ENCODE data around the gene LGALS7B.

LGALS7B gene

GRCh38 chr19:38788478-38789243 lies at the start of gene LGALS7B:
LGALS7B (plus strand) TSS chr19:38789200; CDS start chr19:38789227, 27 bp downstream.
- no peak for DNase-seq (ENCODE audit: low spot score)
- H3K27ac ChIP-seq, result peak within 1 kb of the TSS; percentile 82
- no peak for TF ChIP-seq CTCF (conservative IDR thresholded peaks at IDR 0.05; ENCODE audit: low read depth)
- POLR2A ChIA-PET (ENCODE audit: low non-redundant PET), result no interaction called here
- CTCF ChIA-PET, result no interaction called here

GRCh38 chr19:38739440-38740256 lies 49.4 kb upstream of the LGALS7B start:
- ChIA-PET CTCF (no interaction called here), POLR2A (ENCODE audit: low non-redundant PET) (no interaction called here)
- no peak for DNase-seq (ENCODE audit: low spot score)
- H3K27ac ChIP-seq, result peak overlapping the region; percentile 61
- TF ChIP-seq CTCF (conservative IDR thresholded peaks at IDR 0.05; ENCODE audit: low read depth), result no peak

GRCh38 chr19:38740257-38740592 lies 48.8 kb upstream of the LGALS7B start:
- TF ChIP-seq CTCF (conservative IDR thresholded peaks at IDR 0.05; ENCODE audit: low read depth), result no peak
- CTCF ChIA-PET, result no interaction called here
- POLR2A ChIA-PET (ENCODE audit: low non-redundant PET), result no interaction called here
- DNase-seq (ENCODE audit: low spot score), result no peak
- H3K27ac ChIP-seq, result peak overlapping the region; percentile 61

GRCh38 chr19:38740932-38741331 lies 48.1 kb upstream of the LGALS7B start:
- ChIA-PET CTCF (no interaction called here), POLR2A (ENCODE audit: low non-redundant PET) (no interaction called here)
- TF ChIP-seq CTCF (conservative IDR thresholded peaks at IDR 0.05; ENCODE audit: low read depth), result no peak
- peak overlapping the region; percentile 61 for H3K27ac ChIP-seq
- DNase-seq (ENCODE audit: low spot score), result no peak

- POLR2A ChIA-PET (ENCODE audit: low non-redundant PET), result no interaction called here
- no peak for TF ChIP-seq CTCF (conservative IDR thresholded peaks at IDR 0.05; ENCODE audit: low read depth)
- DNase-seq (ENCODE audit: low spot score), result no peak
- no peak overlapping the region for H3K27ac ChIP-seq
- CTCF ChIA-PET, result interaction anchor here (0.7 kb wide), 1 partner anchor 663 kb away, joined by 3 read pairs; no protein-coding TSS in a partner anchor
These were observed 47.3 kb upstream of the LGALS7B start for GRCh38 chr19:38741670-38742069.

GRCh38 chr19:38742296-38742695 lies 46.7 kb upstream of the LGALS7B start:
- ChIA-PET CTCF (no interaction called here), POLR2A (ENCODE audit: low non-redundant PET) (no interaction called here)
- DNase-seq (ENCODE audit: low spot score), result no peak
- no peak for TF ChIP-seq CTCF (conservative IDR thresholded peaks at IDR 0.05; ENCODE audit: low read depth)
- no peak overlapping the region for H3K27ac ChIP-seq

Data from RWPE1 (cell line).